Liver (tissue), 3 donors: ENCODE results near the gene ZNF496.

Experiments
- CTCF ChIP-seq: fragments of 150-350 bp; IDR thresholded peaks from 2 replicates; pipeline ENCODE4 v1.5.1; 2017; ENCODE audit warnings: improper control_type of control experiment, low read depth, low read length; ENCODE audit not compliant: missing input control
- GABPA ChIP-seq, 2 donors: IDR thresholded peaks in 1 of 2; conservative IDR thresholded peaks in 1 of 2; 2 replicates each; pipeline ENCODE4 v1.6.1; 2016; ENCODE audit warnings: antibody characterized with exemption in 2 of 2, mild to moderate bottlenecking in 1 of 2, moderate library complexity in 1 of 2
- HNF4G ChIP-seq: IDR thresholded peaks from 2 replicates; pipeline ENCODE4 v1.6.1; 2016; ENCODE audit warnings: antibody characterized with exemption
- SP1 ChIP-seq: IDR thresholded peaks from 2 replicates; pipeline ENCODE4 v1.6.1; 2018; ENCODE audit warnings: antibody characterized with exemption, mild to moderate bottlenecking
- TAF1 ChIP-seq: conservative IDR thresholded peaks from 2 replicates; pipeline ENCODE4 v1.6.1; 2016; ENCODE audit warnings: antibody characterized with exemption, mild to moderate bottlenecking
- YY1 ChIP-seq: IDR thresholded peaks from 2 replicates; pipeline ENCODE4 v1.6.1; 2016; ENCODE audit warnings: antibody characterized with exemption, mild to moderate bottlenecking
- TF ChIP-seq, protein P1 (sequence below): IDR thresholded peaks from 2 replicates; pipeline ENCODE4 v1.6.1; 2016; ENCODE audit warnings: antibody characterized with exemption
- TF ChIP-seq, protein P2 (sequence below): IDR thresholded peaks from 2 replicates; pipeline ENCODE4 v1.6.1; 2016; ENCODE audit warnings: antibody characterized with exemption
- donor health status: healthy.
- donor health status: healthy.

- TF ChIP-seq HNF4G (no peak), CTCF (no peak), GABPA (IDR thresholded peaks at IDR 0.05 in 1 of 2, conservative IDR thresholded peaks at IDR 0.05 in 1 of 2) (no peak), SP1 (no peak), TAF1 (no peak), YY1 (no peak)
- TF ChIP-seq, protein P1, sequence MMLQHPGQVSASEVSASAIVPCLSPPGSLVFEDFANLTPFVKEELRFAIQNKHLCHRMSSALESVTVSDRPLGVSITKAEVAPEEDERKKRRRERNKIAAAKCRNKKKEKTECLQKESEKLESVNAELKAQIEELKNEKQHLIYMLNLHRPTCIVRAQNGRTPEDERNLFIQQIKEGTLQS, result no peak
- TF ChIP-seq, protein P2, sequence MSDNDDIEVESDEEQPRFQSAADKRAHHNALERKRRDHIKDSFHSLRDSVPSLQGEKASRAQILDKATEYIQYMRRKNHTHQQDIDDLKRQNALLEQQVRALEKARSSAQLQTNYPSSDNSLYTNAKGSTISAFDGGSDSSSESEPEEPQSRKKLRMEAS, result no peak
Measured at GRCh38 chr1:247362153-247362552, 30.5 kb upstream of the ZNF496 start.
